ENCODE measurements around the gene HOXC9.

HOXC9 gene

DNA sequence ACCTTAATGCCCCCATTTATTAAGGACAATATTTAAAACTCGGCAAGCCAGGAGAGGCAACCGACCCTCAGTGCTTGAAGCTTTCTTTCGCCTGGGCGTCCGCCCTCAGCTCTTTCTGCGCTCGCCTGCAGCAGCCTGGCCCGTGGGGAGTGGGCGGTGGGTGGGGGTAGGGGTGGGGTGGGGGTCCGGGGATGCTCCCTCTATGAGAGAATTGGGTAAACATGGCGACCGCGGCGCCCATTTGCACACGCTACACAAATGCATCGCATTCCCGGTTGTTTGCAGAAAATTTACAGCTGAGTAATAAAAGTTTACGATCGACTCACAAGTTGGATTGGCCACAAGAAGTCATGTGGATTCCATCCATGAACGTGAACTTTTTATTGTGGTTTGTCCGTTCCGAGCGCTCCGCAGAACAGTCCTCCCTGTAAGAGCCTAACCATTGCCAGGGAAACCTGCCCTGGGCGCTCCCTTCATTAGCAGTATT, 16.6 kb downstream of the HOXC9 start:
- DNase-seq: no peak

DNA sequence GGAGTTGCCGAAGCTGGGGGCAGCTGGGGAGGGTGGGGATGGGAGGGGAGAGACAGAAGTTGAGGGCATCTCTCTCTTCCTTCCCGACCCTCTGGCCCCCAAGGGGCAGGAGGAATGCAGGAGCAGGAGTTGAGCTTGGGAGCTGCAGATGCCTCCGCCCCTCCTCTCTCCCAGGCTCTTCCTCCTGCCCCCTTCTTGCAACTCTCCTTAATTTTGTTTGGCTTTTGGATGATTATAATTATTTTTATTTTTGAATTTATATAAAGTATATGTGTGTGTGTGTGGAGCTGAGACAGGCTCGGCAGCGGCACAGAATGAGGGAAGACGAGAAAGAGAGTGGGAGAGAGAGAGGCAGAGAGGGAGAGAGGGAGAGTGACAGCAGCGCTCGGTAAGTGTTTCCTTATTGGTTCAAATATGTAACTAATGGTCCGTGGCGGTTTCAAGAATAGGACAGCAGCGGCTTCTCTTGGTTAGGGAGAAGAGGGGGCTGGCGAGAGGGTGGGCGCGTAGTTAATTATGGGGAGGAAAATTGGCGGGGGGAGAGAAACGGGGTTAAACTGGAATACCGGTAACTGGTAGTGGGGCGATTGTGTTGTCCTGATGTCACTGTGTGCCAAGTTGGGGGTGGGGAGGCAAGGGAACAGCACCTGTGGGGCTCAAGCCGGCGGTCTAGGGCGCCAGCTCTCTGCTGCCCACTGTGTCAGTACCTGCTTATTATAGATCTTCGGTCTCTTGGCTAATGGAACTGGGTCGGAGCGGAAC, 17.2 kb downstream of the HOXC9 start:
- DNase-seq: no peak

DNA sequence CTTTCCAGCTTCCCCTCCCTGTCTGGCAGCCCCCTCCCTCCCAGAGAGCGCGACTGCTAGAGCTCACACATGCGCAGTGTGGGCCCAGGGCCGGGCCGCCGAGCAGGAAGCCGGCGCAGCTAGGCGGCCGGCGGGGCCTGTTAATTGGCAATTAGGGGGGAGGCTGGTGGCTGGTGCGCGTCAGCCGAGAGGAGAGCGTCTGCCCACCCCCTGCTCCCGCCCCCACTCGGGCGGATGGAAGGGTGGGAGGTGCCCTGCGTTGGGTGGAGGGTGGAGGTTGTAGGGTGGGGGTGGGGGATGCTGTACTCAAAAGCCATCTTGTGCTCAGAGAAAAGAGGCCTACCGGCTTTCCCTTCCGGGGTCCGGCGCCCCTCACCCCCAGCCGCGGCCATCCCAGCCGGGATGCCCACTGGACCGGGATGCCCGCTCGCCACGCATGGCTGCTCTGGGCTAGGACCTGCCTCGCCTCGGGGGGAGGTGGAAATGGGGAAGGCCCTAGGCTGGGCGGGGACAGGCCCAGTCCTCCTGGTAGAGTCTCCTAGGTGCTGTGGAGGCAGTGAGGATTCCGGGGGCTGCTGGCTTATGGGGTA, 18.0 kb downstream of the HOXC9 start:
- DNase-seq: peak; percentile 79

DNA sequence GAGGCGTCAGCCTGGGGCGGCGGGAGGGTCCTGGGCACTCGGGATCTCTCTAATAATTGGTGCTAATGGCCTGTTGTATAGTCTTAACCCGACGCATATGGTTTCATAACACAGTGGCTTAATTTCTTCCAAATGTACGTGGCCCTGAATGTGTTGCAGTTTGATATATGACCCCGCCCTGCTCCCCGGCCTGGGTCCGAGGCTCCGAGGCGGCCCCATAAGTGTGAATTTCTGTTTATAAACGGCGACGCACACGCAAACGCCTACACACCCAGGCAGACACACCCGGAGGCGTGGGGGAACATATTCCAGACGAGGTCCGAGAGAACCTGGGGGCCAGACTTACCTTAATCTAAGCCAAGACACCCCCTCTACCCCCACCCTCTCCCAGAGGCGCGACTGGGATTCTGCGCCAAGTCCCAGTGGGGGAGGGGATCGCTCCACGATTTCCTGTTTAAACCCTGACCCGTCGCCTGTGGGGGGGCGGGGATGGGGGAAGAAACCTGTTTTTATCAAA, 18.6 kb downstream of the HOXC9 start:
- DNase-seq: no peak

- DNase-seq: no peak
Observed at GRCh38 chr12:54019091-54019811, 19.3 kb downstream of the HOXC9 start.

DNA sequence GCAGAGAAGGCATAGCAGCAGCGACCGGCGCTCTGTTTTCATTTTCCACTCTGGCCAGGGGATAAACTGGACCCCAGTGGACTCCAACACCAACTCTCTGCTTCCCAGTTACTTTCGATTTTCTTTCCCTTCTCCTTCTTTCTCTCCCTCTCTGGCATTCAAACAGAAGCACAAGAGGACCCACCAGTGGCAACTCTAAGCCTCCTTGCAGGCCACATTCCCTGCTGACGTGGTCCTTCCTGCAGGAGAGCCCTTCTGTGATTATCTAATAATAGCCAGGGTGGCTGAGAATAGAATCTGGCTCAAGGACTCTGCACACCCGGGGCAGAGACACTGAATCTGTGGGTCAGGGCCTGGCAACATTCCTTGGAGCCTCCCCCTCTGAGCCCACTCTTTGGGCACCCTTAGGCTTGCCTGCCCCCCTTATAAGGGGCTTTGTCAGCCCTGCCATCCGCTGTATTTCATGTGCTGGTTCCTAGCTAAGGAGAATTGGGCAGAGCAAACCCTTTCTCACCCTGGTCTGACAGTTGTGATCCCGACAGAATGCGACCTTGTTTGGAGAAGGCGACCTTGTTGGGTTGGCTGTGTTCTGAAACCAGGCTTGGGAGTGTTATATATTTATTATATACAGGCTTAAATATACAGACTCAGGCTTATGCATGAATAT, 20.1 kb downstream of the HOXC9 start:
- DNase-seq: no peak

- DNase-seq: no peak
Observed at GRCh38 chr12:54020591-54021405, 20.8 kb downstream of the HOXC9 start.

DNA sequence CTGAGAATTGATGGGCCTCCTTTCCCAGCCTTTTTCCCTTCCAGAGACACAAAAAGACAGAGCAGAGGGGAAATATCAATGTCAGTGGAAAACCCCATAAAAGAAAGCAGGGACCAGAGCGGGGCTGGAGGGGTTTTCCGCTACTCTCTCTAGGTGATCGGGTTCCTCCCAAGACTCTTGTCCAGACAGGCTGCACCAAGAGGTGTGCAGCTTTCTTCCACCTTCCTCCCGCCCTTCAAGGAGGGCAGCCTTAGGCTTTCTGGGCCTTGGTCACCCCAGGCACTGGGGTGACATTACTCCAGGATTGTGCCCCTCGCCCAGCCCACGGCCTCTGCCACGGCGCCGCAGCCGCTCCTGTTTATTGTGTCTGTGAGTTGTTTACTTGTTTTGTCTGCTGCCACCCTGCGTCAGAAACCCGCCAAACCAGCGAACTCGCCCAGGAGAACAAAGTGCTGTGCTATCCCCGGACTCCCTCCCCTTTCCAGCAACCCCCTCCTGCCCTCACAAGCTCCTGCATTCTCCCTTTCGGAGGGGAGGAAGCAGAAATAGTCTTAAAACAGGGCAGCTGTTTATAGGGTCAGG, 21.6 kb downstream of the HOXC9 start:
- DNase-seq: no peak

- no peak for DNase-seq
Observed at GRCh38 chr12:54022960-54023884, 23.3 kb downstream of the HOXC9 start.

- no peak for DNase-seq
Observed at GRCh38 chr12:54024127-54024526, 24.2 kb downstream of the HOXC9 start.

DNA sequence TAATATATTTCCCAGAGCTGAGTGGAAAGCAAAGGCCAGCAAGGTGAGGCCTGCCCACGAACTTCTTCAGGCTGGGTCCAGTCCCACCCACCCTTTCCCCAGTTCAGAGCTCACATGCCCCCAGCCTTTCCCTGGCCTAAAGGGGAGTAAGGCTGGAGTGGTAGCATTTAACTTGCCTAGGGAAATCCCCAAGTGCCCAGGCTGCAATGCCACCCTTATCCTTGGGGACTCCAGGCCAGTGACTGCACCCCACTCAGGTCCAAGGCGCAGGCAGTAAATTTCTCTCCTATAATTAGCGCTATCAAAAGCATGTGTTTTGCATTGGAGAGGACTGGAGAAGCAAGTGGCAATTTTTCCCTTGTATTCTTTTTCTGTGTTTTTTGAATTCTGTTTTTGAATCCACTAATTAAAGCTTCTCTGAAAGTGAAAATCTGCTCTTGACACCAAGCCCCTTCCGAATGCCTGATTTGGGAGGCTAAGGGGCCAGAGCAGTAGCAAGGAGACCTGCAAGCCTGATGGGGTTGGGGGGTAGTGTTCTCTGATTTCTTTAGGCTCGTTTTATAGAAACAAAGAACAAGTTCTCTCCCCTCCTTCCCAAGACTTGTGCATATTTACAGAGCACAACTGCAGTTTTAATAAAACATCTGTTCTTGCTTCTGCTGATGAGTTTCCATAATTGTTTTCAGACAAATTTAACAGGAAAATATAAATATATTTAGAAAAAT, 24.8 kb downstream of the HOXC9 start:
- no peak for DNase-seq

- no peak for DNase-seq
Observed at GRCh38 chr12:54025499-54026405, 25.8 kb downstream of the HOXC9 start.

DNA sequence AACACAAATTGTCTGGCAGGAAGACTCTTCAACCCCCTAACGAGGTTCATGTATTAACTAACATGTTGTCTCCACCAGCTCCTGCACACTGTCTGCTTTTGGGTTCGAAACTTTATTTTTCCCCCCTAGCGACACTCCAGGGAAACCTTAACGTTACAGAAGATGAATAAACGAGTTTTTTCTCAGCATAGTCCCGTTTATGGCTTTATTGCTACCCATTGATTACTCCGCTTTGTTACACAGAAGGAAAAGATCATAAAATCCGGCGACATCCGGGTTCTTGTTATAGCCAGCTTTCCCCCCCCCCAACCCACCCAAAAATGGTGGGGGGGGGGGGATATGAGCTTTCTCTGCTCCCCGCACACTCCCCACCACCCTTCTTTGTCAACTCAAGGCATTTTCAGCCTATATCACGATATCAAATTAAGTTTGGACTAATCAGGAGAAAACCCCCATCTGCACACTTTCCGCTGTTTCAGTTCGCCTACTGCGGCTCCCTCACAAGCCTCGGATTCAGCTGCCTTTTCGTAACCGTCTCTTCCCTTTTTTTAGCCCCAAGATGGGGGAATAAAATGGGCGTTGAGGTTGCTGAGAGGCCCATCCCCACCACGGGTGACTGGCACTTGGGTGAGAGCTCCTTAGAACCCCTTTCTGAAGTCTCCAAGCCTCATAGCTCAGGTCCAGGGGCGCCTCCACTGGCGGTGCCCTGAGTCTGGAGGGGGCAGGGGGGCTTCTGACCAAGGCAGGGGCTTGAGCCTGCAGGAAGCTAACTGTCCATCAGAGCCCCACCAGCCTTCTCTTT, 26.9 kb downstream of the HOXC9 start:
- DNase-seq: no peak

GRCh38 chr12:54027442-54027786, 27.5 kb downstream of the HOXC9 start:
- no peak for DNase-seq

- peak; percentile 54 for DNase-seq
Observed at GRCh38 chr12:54028314-54029201, 28.6 kb downstream of the HOXC9 start, which contains the start of gene HOXC6. TSS of gene HOXC6 (plus strand) at chr12:54028440. CDS start at chr12:54028522, 82 bp downstream.

DNA sequence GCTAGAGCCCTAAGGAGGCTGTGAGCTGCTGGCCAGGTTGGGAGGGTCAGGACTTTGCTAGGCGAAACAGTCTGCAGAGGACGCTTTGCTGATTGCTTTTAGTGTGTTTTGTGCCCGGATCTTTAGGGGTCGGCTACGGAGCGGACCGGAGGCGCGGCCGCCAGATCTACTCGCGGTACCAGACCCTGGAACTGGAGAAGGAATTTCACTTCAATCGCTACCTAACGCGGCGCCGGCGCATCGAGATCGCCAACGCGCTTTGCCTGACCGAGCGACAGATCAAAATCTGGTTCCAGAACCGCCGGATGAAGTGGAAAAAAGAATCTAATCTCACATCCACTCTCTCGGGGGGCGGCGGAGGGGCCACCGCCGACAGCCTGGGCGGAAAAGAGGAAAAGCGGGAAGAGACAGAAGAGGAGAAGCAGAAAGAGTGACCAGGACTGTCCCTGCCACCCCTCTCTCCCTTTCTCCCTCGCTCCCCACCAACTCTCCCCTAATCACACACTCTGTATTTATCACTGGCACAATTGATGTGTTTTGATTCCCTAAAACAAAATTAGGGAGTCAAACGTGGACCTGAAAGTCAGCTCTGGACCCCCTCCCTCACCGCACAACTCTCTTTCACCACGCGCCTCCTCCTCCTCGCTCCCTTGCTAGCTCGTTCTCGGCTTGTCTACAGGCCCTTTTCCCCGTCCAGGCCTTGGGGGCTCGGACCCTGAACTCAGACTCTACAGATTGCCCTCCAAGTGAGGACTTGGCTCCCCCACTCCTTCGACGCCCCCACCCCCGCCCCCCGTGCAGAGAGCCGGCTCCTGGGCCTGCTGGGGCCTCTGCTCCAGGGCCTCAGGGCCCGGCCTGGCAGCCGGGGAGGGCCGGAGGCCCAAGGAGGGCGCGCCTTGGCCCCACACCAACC, 29.8 kb downstream of the HOXC9 start:
- DNase-seq: no peak

Measured in retina (tissue), 1 donor.